HG02763 (cell line): ENCODE results near the gene PLA2G3.

Experiments used
- ATAC-seq: cut with Tn5 transposase; IDR thresholded peaks from one replicate; pipeline ENCODE4 v1.9.1; 2021; ENCODE audit warnings: mild to moderate bottlenecking, moderate library complexity; ENCODE audit not compliant: unreplicated experiment

The PLA2G3 gene

DNA sequence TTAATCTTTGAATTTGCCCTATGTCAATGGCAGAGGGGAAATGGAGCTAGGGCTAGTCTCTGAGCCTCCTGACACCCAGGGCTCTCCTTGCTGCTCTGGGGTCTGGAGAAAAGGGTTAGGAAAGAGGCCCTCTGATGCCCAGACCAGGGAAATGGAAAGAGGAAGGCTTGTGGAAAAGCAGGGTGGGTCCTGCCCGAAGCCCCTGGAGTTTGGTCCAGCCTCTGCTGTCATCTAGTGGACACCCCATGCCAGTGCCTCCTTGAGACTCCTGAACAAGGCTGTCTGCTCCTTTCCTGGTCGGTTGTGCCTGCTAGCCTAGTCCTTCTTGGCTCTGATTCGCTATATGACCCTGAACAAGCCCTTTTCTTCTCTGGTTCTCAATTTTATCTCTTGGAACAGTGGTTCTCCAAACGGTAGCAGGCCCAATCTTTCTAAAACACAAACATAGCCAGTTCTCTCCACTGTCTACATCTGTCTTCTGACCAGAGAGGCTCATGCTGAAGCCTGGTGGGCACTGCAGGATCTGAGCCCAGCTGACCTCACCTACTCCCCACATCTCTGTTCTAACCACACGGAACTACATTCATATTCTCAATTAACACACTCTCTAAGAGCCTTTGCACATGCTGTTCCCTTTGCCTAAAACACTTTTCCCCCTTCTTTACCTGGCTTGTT is 8.8 kb upstream of the PLA2G3 start:
- no peak for ATAC-seq

DNA sequence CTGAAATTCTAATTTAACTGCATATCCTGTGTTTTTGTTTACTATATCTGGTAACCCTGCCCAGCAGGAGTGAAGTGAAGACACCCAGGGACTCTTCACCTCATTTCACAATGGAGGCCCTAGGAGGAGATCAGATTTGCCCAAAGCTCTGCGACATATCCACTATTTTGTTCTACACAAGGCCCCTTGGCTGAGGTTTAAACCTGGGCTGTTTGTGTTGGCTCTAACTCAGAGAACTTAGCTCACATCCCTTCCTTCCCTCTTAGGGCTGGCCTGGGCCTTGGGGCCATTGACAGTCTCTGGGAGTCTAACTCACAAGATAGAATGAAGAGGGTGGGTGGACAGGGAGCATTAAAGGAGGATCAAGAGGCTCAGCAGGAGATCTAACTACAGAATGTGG is 8.2 kb upstream of the PLA2G3 start:
- no peak for ATAC-seq

DNA sequence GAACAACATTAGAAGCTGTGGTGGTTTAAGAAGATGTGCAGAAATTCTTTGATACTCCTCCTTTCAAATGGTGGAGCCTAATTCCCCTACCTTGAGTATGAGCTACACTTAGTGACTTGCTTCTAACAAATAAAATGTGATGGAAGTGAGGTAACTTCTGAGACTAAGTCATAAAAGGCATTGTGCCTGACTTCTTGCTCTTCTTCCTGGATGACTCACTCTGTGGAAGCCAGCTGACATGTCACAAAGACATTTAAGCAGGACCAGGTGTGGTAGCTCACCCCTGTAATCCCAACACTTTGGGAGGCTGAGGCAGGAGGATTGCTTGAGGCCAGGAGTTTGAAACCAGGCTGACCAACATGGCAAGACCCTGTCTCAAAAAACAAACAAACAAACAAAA is 3.9 kb upstream of the PLA2G3 start:
- no peak for ATAC-seq

DNA sequence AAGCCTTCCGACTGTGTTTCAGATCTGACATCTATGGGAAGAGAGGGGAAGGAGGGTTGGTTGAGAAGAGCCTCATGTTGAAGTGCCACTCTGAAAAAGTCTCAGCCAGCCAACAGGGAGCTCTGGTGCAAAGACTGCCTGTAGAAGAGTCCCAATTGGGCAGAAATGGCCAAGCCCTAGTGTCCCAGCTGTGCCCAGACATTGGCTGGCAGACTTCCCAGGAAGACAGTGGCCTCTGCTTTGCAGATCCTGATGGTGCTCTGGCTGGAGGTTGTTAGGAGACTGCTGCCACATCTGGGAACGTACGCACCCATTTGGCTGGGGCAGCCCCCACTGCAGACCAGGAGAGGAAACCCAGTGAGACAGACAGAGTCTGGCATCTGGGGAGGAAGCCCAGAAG is 3.2 kb upstream of the PLA2G3 start:
- ATAC-seq, result no peak

DNA sequence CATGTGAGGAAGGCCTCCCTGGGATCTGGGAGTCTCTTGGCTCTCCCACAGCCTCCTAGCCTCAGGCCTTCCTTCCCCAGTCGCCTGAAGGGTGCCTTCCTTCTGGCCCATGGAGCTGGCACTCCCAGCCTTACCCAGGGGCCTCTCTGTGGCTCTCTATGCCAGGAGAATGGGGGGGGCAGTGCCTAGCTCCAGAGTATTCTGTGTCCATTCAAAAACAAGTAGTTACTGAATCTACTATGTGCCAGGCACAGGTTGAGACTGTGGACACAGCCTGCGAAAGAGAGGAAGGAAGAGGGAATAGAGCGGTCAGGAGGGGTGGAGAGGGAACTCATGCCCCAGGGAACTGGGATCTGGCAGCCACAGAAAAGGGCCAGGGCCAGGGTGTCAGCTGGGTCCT is 2.7 kb upstream of the PLA2G3 start:
- ATAC-seq, result no peak

DNA sequence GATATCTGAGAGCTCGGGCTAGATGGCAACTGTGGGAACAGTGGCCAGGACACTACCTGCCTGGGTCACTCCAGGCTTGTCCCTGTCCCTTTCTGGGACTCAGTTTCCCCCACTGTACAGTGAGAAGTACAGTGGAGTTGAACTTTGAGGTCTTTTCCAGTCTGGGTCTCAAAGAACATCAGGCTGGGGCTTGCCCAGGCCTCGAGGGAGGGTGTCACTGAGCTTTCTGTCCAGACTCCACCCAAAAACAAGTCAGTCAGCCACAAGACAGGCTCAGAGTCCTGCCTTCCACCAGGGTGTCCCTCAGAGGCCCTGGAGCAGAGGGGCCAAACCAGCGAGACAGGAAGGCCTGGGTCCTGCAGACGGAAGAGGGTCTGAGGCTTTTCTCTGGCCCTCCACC is 2.0 kb upstream of the PLA2G3 start:
- no peak for ATAC-seq

DNA sequence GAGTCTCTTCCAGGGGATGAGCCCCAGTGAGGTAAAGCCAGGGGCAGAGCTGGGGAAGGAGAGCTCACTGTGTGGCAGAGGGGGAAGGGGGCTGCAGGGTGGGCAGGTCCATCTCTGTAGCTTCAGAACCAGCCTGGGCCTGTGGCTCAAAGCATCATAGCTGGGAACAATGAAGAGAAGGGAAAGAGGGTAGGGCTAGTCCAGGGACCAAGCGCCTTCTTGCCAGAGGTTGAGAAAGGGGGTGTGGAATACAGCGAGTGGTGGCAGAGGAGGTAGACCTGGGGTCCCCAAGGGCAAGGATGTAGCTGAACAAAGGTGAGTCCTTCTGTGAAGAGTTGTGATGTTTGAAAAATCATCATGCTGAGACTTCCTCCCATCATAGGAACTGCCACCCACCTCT is 1.2 kb upstream of the PLA2G3 start:
- ATAC-seq, result no peak

DNA sequence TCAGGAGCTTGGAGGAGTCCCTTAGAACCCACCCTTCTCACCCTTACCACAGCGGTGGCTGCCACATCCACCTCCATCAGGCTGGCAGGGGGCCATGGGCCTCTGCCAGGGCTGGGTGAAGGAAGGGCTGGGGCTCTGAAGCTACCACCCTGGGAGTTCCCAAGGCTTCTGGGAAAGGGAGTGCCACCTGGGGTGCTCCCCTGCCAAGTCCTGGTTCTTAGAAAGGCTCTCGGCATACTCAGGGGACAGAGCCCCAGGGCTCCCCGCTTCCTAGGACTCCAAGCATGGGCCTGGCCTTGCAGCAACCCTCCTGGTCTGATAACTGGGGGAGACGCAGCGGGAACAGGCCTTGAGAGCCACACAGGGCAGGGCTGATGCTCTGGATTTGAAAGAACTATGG is 438 bp upstream of the PLA2G3 start:
- no peak for ATAC-seq

DNA sequence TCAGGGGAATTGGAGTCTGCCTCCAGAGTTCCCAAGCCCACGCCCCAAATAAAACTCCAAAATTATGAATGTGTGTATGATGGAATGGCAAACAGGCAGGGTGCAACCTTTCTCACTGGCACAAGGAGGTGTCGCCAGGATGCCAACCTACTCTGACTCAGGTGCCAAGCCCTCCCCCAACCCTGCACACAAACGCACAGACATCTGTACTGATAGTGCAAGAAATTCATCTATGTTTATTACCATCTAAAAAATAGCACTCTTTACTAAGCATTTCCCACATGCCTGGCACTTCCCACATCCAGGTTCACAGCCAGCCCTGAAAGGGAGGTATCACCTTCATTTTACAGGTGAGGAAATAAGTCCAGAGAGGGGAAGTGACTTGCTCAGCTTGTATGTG is 1.2 kb downstream of the PLA2G3 start:
- no peak for ATAC-seq

DNA sequence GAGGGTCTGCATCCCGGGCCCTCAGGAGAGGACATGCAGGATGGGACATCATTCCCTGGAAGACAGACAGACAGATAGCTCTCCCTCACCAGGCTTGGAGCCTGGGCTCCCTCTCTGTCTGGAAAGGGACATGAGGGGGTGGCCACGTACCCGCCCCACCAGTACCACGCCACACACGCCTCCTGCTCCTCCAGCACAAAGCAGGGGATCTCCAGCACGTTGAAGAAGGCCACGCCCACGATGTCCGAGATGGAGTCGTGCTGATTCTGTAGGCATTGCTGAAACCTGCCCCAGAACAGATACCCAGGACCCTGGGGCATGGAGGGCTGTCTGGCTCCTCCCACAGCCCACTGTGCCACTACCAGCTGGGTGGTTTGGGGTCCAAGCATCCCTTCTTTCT is 2.2 kb downstream of the PLA2G3 start:
- no peak for ATAC-seq

DNA sequence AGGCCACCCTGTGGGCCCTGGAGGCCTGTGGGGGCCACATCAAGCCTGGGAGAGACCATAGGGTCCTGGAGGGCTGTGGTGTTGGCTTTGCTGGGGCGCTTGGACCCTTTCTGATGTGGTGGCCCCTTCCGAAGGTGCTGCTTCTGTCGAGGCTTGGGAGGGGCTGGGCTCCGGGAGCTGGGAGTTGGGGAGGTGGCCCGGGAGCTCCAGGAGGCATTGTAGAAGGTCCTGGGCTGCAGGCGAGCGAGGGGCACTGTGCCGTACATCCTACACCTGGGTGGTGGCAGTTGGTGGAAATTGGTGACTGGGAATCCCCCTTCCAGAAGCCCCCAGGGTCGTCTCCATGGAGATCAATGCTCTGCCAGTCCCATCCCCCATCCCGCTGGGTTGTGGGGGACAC is 2.6 kb downstream of the PLA2G3 start:
- no peak for ATAC-seq

DNA sequence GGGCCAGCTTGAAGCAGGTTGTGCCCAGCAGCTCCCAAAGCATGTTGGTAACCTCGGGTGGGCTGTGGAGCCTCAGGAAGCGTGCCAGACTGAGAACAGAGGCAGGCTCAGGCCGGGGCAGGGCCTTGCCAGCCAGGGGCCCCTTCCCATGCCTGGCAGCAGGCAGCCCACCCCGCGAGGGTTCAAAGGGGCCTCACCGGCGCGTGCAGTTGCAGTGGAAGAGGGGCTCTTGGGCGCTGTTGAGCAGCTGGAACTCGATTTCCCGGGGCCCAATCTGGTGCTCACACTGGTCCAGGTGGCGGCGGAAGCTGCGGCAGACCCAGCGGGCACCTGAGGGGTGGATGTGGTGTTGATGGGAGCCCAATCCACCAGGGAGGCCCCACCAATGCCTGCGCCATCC is 3.6 kb downstream of the PLA2G3 start:
- no peak for ATAC-seq

DNA sequence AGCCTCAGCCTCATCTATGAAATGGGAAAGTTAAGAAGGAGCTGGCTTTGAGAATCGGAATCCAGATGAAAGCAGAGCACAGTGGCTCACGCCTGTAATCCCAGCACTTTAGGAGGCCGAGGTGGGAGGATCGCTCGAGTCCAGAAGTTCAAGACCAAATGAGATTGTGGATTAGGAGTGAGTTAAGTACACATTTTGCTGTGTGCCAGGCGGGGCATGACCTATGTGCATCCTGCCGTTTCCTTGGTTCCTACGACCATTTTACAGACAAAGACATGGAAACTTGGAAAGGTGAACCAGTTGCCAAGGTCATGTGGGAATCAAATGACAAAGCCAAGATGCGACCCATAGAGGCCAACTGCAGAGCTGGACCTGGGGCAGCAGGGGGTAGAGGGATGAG is 4.2 kb downstream of the PLA2G3 start:
- no peak for ATAC-seq

DNA sequence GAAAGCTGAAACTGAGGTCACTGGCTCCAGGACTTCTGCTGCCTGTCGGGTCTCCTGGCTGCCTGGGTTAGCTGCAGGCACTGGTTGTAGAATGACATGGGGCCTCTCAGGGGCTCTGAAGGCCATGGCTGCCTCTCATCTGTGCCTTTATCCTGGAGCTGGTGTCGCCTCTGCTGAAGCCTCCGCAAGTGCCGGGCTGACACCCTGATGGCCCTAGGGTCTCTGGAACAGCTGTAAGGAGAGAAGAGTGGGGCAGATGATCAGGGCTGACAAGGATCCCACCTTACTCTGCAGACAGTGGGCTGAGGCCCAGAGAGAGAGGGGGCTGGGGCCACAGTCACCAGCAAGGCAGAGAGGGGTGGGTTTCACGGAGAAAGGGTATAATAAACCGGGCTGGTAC is 4.6 kb downstream of the PLA2G3 start:
- no peak for ATAC-seq

DNA sequence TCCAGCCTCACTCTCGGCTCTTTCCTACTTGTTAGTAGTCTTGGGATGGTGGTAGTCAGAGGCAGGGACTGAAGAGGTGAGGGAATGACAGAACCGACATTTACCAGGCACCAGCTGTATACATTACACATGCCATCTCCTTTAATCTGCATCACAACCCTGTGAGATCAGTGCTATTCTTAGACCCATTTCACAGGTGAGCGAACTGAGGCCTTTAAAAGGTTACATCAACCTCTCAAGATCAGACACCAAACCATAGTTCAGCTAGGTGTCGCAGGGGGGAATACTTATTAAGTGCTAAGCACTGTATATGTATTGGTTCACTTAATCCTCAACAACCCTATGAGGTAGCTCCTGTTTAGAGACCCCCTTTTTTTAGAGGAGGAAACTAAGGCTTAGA is 5.6 kb downstream of the PLA2G3 start:
- ATAC-seq, result no peak

DNA sequence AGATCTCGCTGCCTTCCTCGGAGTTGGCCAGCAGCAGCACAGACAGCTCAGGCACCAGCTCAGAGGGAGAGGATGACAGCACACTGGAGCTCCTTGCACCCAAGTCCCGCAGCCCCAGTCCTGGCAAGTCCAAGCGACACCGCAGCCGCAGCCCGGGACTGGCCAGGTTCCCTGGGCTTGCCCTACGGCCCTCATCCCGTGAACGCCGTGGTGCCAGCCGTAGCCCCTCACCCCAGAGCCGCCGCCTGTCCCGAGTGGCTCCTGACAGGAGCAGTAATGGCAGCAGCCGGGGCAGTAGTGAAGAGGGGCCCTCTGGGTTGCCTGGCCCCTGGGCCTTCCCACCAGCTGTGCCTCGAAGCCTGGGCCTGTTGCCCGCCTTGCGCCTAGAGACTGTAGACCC is 6.4 kb downstream of the PLA2G3 start:
- ATAC-seq, result no peak

DNA sequence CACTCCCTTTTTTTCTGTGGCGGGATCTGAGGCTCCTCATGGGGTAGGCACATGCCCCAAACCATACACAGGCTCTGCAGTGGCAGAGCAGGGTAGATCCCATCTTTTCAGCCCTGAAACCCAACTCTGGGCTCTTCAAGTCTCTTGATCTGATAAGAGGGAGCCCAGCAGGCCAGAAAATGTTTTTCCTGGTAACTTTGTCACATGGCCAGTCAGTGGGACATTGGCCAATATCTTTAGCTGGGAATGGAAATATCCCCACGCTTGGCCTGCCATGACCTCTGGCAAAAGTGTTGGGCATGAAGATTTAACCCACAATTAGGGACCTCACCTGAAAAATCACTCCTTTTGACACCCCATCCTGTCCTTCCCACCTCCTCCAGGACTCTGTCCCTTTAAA is 9.4 kb downstream of the PLA2G3 start:
- ATAC-seq, result no peak

DNA sequence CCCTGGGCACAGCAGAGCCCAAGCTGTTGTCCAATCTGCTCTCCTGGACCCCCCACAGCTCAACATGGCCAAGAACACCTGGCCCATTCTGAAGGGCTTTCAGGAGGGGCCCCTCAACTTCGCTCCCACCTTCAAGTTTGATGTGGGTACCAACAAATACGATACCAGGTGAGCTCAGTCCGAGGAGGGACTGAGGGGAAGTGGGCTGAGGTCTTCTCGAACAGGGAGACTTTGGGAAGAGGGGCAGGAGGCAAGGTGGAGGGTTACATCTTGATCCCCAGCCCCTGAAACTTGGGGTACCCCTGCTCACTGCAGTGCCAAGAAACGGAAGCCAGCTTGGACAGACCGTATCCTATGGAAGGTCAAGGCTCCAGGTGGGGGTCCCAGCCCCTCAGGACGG is 12.2 kb downstream of the PLA2G3 start:
- no peak for ATAC-seq

DNA sequence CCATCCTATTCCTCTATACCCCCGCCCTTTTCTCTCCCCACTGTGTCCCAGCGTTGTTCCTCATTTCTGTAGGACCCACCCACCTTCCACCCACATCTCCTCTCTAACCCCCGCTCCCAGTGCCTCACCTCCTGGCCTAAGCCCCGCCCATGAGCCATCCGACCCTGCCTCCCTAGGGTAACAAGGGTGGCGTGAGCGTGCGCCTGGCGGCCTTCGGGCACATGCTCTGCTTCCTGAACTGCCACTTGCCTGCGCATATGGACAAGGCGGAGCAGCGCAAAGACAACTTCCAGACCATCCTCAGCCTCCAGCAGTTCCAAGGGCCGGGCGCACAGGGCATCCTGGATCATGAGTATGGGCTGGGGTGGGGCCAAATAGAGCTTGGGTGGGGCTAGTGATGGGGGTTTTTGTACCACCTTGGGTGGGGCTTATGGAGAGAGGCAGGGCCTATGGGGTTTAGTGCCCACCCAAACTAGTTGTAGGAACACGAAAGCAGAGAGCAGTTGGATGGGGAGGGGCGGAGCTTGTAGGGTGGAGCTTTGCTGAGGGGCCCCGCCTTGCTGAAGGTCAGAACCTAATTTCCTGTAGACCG is 13.0 kb downstream of the PLA2G3 start:
- ATAC-seq, result no peak

DNA sequence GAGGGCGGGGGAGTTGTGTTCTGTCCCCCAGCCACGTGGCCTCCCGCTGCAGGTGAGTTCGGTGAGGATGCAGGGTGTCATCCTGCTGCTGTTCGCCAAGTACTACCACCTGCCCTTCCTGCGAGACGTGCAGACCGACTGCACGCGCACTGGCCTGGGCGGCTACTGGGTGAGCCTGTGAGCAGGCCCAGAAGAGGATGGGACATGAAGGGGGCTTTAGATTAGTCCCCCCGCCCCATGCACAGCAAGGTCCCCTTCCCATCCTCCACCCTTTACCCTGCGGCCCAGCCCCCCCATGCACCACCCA is 13.5 kb downstream of the PLA2G3 start:
- ATAC-seq, result no peak

DNA sequence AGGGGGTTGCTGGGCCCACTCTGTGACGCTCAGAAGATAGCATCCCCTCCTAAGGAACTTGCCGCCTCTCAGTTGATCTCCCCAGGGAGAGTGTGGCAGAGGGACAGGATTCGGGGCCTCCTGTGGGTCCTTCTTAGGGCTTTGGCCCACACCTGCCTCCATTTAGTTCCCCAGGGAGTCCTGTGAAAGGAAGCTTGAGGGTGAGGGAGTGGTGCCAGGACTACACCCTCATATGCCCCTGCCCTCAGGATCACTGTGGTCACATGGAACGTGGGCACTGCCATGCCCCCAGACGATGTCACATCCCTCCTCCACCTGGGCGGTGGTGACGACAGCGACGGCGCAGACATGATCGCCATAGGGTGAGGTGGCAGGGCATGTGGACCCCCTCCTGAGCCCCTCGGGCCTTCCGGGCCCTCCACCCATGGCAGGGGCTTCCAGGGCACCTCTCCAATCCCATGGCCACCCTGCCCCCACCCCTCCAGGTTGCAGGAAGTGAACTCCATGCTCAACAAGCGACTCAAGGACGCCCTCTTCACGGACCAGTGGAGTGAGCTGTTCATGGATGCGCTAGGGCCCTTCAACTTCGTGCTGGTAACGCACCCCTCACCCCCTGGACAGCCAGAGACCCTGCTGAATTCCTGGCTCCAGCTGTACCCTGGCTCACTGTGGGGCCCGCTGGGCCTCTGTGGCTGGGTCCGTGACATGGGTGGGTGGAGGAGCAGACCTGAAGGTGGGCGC is 14.0 kb downstream of the PLA2G3 start:
- ATAC-seq, result no peak

DNA sequence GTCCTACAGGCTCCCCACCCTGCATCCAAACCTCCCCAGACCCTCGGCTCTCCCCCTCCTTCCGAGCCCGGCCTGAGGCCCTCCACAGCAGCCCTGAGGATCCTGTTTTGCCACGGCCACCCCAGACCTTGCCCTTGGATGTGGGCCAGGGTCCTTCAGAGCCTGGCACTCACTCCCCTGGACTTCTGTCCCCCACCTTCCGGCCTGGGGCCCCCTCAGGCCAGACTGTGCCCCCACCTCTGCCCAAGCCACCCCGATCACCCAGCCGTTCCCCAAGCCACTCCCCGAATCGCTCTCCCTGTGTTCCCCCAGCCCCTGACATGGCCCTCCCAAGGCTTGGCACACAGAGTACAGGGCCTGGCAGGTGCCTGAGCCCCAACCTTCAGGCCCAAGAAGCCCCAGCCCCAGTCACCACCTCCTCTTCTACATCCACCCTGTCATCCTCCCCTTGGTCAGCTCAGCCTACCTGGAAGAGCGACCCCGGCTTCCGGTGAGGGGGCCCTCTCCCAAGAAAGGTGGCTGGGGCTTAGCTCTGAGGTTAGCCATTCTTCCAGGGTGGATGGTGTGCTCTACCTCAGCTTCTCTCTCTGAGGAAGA is 14.7 kb downstream of the PLA2G3 start:
- no peak for ATAC-seq
